Hematopoietic multipotent progenitor cell treated with erythropoietin and hydrocortisone succinate and interleukin-3 and kit ligand, for 6 days (in vitro differentiated cells): Measurements from ENCODE around the gene WDR93.
A peak's percentile ranks its signal among the peaks of the same experiment; 100 is the strongest.
"Not testable (repeated sequence)": the region's sequence is repeated elsewhere in the genome, so short reads cannot be mapped to it uniquely, and the experiment has no call there.

Experiments used
- DNase-seq: peaks from one replicate; pipeline ENCODE4 v3.0.0-alpha.2; 2015

WDR93 gene

DNA sequence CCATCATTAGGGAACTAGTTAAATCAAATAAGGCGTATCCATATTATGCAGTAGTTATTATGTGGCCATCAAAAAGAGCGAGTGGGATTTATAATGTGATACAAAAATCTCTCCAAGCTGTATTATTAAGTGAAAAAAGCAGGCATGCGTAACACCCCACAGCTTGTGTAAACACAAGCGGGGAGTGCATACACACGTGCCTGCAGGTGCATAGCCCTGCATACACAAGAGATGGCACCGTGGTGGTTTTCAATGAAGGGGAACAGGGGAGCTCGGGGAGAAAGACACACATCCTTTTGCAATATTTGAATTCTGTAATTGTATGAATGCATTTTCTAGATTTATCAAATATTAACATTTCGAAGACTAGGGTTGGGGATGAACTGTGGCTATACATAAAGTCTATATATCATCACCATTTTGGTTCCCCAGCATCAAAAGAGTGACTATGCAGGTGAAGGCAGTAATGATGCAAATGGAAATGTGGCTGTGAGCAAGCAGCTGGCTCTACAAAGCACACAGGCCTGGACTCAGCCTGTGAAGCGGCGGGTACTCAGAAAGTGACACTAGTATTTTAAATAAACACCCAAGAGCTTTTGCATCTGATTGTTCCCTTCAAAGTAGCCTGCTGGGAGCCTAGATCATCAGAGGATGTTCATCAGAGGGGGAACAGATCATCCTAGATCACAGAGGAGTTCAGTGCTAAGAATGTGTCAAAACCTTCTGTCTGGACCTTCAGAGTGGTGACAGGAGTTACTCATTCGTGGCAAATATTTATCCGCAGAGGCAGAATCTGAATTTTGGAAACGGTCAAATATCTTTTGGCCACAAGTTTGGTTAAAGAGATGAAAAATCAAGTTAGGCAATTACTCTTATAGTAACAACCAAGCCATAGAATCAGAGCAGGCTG lies 25.9 kb upstream of the WDR93 start:
- no peak for DNase-seq

DNA sequence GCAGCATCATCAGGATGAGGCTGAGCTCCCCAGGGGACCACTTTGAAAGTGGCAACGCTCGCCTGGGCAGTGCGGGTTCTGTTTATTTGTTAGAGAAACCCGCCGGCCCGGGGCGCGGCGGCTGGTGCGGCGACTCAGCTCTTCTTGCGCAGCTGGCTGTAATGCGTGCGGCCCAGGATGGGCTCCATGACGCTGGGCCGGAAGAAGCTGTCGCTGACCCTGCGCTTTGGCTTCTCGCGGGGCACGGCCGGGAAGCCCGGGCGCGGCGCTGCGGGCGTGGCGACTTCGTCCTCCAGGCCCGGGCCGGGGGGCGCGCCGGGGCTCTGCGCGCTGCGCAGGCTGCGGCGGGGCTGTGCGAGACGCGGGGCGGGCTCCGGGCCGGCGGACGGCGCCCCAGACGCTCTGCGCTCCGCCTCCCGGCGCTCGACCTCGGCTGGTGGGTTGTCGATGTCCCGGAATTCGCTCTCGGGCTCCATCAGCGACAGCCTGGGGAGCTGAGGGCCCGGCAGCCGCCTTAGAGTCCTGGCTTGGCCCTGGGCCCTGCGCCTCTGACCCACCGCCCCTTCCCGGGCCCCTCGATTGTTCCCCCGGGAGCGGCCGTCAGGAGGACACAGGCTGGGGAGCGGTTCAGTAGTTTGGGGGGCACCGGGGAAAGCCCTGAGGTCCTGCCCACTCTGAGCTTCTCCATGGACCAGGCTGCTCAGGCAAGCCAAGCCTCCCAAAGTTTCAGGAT lies 25.0 kb upstream of the WDR93 start:
- peak; percentile 50 for DNase-seq

DNA sequence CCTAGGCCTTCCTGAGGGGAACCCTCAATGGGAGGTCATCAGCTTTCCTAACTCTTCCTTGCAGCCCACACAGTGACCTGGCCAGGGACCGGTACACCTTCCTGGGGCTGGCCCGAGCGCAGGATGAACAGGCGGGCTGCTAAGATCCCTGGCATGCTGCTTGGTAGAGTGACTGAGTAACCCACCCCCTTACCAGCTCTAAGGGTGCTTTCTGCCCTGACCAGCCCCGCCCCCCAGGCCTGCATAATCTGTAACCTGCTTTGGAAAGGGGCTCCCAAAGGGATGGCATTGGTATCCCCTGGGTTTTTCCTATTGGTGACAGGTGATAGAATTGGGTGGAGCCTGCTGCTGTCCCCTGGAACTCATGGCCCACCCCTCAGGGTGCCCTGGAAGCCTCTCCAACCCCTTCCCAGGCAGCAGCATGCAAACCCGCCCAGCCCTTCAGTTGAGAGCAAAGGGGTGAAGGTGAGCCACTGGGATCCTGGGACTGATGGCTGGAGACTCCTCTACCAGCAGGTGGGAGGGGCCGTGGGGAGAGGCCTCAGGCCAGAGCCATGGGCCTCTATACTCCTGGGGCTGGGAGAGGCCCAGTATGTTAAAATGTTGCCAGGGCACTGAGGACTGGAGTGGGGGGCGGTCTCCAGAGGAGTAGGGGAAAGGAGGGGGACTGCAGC lies 24.3 kb upstream of the WDR93 start:
- DNase-seq: no peak

DNA sequence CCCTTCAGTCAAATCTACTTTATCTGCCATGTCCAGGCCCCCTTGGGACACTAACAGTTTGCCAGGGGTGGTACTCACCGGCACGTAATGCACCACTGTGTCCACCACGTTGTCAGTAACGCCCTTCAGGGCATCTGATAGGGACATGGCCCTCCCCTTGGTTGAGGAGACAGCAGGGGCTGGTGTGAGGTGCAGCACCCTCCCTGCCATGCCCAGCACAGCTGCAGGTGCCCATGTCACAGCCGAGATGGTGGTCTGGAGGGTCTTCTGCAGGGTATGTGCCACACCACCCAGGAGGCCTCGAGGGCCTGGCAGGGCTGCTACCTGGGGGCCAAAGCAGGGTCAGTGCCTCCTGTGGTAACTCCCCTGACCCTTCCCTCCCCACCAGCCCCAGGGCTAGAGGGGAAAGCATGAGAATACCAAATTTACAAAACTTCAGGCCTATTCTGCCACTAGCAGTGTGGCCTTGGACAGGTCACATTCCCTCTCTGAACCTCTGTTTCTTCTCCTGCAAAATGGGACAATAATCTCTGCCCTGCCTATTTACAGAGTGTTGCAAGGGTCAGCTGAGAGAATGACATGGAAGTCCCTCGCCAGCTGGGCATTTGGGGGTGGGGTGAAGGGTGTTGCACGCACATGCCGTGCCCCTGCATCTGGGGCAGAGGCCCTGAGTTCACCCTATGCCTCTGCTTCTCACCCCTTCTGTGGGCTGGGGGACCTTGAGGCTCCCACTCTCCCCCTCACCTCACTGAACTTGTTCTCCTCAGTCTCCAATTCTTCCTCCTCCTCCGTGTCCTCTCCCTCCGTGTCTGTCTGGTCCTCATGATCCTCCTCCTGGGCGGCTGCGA lies 23.5 kb upstream of the WDR93 start:
- peak; percentile 21 for DNase-seq

DNA sequence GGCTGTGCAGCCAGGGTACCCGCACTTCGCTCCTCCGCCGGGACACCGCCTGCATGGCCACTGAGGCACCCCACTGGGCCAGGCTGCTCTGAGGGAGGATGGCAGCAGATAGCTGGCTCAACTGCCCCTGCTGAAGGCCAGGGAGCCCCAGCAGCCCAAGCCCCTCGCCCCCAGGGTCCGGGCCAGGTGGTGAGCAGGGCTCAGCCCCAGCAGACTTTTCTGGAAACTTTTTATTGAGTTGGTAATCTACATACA lies 23.0 kb upstream of the WDR93 start:
- no peak for DNase-seq

DNA sequence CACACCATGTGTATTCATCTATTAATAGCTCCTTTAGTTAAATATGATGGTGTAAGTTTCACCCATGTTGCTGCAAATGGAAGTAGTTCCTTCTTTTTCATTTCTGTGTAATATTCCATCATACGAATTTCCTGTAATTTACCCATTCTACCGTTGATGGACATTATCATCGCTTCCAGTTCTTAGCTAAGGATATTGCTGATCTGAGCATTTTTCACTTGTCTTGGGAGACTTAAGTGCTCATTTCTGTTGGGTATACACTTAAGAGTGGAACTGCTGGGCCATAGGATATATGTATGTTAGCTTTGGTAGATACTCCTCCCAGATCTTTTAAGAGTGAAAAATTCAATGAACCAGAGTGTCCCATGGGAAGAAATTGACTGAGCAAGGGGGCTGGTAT lies 22.4 kb upstream of the WDR93 start:
- DNase-seq: no peak

DNA sequence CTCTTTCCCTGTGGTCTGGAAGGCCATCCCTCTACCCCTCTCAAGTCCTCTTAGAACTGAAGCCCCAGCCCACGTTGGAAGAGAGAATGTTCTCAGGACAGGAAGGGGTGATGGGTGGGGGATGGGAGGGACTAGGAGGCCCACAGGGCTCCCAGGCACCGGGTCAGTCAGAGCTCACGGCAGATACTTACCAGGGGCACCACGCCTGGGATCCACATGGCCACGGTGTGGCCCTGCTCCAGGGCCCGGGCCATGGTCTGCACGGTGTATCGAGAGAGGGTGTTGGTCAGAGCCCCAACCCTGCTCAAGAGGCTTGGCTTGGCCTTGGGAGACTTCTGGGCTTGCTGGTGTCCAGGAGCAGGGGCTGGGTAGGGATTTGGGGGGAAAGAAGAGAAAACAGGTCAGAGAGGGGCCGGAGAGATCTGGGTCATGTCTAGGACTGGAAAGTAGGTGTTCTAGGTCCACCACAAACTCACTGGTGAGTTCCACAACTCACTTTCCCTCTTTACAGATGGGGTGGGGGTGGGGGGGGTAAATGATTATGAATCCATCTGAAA lies 21.2 kb upstream of the WDR93 start:
- no peak for DNase-seq

DNA sequence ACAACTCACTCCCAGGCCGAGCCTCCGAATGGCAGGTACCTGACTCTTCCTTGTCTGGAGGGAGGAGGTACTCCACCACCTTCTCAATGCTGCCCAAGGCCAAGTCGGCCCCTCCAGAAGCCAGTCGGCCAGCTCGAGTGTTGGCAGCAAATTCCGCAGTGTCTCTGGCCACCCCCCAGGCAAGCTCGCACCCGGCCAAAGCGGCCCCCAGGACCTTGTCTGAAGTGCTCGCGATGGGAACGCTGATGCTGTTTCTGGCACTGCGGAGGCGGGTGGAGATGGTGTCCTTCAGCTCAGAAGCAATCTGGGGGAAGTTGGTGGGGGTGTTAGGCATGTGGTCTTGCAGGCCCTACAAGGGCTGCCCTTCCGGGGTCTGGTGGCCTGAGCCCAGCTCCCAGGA lies 20.7 kb upstream of the WDR93 start:
- DNase-seq: no peak

DNA sequence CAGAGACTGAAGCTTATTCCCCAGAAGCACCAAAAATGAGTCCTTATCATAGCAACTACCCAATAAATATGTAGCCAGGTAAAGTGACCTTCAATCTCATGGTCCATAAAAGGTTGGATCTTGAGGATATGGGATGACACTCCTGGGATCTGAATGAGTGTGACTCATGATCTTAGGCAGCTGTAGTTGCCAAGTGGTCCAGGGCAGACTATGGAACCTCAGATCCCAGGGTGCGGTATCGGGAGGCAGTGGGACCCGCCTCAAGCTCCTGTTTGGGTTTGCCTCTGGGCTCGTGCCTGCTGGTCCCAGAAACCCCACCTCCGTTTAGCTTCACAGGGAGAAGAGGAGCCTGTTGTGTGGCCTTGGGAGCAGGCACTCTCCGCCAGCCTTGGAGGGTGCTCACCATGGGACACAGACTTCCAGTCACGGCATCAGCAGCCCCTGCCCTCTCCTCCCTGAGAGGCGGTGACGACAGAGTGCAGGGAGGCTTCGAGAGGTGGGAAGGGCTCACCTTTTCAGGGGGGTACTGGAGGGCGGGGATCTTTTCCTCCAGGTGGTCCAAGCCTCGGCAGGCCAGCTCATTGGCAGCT lies 19.5 kb upstream of the WDR93 start:
- DNase-seq: no peak

DNA sequence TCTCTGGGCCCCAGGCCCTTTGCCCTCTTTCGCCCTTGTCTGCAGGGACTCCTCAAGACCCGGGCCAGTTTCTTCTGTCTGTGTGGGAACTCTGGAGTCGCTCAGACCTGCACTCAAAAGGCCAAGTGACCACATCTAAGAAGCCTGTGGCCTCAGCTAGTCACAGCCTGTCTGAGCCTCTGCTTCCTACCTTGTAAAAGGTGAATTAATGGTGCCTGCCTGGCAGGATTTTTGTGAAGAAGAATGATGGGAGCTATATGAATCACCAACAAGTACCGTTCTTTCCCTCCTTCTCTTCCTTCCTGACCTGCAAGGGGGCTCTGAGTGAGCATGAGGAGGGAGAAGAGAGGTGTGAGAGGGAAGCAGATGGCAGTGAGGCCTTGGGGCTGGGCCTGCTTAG lies 18.9 kb upstream of the WDR93 start:
- no peak for DNase-seq

DNA sequence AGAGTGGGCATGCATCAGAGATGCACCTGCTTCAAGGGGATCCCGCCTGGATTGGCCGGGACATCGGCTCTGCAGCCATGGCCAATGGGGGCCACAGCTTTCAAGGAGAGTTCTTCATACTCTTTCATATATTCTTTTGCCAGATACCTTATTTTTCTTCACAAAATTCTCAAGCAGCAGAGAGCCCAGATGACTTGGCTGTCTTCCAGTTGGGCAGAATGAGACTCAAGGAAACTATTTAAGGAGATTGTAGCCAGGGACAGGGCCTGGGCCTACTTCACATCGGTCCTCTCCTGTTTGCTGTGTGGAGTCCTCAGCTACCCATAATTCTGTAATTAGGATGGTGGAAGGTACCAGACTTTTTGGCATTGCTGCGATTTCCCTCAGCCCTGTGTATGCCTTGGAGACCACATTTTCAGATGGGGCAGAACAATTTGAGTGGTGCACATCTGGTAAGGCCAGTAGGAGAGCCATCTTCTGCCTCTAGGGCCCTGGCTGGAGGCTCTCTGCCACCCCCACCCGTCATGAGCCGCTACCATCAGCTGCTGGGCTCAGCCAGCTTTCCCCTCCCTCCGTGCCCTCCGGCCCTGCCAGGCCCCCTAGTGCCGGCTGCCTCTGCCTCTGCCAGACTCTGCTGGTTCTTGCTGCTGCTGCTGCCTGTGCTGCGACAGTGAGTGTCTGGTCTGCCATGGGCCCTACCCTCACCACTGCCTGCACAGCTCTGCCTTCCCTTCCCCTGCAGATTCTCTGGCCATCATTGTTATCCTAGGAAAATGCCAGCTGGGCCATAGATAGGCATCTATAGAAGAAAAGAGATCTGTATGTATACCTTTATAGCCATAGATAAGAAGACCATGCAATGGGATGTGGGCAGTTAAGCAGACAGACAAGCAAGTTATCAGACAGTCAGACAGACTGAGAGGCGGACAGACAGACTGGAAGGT lies 18.1 kb upstream of the WDR93 start:
- no peak for DNase-seq

DNA sequence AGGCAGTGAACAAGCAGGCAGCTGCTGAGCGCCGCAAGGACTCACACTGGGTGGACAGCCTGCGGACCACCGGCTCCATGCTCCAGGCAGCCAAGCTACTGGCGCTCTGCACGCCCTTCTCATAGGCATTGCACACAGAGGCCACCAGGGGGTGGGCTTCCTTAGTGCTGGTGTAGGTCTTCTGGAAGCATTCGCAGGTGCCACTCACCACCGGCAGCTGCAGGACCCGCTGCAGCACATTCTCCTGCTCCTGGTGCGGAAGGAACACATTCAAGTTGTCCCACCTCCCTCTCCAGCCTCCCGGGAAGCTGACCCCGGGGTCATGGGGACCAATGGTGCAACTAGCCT lies 17.5 kb upstream of the WDR93 start:
- peak; percentile 78 for DNase-seq

DNA sequence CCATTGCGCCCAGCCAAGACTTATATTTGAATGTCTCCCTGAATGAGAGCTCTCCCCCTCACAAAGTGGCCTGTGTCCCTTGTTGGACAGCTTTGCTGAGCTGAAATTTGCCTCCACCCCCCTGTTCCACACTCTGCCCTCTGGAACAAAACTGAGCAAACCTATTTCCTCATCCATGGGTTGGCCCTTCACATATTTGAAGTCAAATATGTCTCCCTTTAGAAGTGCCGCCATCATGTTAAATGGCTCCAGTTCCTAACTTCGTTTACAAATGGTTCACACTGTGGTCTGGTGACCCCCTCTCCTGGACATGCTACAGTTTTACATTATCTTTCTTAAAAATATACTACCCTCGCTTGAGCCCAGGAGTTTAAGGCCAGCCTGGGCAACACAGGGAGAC lies 16.1 kb upstream of the WDR93 start:
- DNase-seq: no peak

DNA sequence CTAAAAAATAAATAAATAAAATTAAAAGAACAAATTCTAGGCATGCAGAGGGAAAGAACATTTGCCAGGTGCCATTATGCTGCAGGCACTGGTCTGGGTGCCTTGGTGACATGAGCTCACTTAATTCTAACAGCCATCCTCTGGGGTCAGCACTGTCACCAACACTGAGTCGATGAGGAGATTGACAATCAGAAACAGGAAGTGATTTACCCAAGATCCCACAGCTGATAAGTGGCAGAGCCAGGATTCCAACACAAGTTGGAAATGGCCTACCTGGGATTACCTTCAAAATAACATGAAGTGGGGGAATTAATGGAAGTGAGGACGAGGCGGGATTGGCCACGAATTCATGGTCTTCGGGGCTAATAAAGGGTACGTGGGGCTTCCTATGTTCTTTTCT lies 15.0 kb upstream of the WDR93 start:
- DNase-seq: no peak

DNA sequence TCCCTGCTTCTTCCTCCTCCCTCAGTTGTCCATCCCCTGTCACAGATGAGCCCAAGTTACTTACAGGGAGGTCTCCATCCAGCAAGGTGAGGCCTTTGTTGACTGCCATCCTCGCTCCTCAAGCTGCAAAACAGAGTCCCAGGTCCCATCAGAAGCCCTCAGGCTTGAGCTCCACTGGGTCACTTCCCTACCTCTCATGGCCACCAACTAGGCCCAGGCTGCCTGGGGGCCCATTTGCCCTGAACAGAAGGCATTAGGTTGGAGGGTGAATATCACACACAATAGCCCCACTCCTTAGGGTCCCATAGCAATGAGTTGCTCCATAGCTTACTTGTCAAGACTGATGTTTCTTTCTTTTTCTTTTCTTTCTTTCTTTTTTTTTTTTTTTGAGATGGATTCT lies 13.2 kb upstream of the WDR93 start:
- no peak for DNase-seq

DNA sequence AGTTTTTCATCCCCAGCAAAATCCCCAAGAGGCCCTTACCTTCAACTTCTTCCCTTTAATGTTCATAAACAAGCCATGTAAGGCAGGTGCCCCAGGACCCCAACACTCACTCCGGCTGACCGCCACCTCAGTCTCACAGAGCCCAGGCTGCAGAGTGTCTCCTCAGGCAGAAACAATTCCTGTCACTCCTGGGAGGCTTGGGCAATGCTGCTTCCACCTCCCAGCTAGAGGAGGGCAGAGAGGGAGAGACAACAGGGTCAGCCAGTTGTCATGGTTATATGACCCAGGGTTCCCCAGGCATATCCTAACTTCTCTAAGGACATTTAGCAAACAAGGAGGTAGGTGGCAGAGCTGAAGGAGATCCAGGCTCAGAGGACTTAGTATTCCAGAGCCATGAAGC lies 11.4 kb upstream of the WDR93 start, which contains the start of gene PLIN1:
TSS of gene PLIN1 (minus strand) at position 156 of the 400 bp plus-strand sequence. CDS start 1,878 bp downstream, outside the sequence.
- no peak for DNase-seq

DNA sequence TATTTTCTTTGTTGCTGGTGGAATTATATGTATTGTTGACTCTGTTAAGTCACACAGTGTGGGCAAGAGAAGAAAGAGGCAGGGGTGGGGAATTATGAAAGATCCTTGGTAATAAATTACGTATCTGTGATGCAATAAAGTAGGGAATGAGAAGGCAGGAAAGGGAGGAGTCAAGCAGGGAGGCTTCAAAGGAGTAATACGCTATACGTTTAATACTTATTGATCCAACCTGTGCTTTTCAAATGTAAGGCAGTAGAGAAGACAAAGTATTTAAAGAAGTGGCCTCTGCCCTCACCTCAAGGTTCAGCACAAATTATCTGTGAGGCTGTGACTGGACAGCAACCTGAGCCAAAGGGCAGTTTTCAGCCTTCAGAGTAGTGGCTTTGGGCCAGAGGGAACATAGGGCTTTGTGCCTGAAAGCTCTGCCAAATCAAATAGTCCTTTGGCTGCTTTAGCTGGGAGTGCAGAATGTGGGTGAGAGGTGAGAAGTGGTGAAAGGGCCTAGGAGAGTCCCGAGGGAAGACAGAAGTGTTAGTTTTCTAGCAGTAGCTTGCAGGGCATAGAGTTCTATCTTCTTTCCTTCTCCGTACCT lies 10.2 kb upstream of the WDR93 start:
- DNase-seq: no peak

DNA sequence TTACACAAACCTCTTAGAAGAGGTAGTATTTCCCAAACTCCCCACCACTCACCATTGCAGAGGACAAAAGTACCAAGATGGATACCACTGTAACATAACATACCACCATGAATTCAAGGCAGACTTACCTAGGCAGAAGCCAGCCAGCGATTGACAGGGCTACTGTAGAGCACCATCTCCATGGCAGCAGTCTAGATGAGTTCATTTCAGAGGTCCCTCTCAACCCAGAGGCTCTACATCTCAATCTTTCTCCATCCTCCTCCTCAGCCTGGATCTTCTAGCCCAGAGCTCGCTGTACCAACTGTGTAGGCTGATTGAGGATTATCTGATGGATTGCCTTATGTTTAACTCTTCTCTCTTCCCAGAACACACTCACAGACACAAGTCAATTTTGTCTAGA lies 9.5 kb upstream of the WDR93 start:
- no peak for DNase-seq

DNA sequence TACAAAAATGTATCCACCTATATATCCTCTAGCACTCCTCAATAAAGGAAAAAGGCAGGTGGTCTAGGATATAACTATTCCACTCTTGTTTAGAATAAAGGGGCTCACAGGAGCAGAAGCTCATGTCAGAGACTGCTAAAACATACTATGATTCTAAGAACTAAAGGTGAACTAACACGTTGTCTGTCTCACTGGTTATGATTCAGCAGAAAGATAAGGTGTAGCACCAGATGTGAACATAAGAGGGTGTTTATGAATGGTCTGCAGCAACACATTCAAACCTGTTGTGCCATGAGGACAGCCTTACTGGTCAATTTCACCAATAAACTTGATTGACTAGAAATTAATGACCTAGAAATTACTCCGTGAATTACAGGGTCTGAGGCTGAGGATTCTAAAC lies 4.6 kb upstream of the WDR93 start:
- no peak for DNase-seq

DNA sequence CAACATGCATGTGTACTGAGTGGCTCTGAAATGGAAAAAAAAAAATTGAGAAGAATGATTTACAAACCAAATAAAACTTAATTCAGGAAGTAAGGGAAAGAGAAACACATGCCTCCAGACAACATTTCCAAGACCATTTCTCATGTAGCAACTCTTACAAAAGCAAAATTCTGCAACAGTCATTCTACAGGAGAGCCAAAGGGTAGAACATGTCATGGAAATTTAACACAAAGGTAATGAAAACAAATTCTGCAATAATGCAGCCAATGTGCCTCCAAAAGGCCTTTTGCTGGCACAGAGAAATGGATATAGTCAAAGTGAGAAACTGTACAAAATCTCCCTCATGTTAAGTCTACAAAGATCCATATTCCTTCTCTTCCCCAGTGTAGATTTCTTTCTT lies 4.1 kb upstream of the WDR93 start:
- DNase-seq: no peak

DNA sequence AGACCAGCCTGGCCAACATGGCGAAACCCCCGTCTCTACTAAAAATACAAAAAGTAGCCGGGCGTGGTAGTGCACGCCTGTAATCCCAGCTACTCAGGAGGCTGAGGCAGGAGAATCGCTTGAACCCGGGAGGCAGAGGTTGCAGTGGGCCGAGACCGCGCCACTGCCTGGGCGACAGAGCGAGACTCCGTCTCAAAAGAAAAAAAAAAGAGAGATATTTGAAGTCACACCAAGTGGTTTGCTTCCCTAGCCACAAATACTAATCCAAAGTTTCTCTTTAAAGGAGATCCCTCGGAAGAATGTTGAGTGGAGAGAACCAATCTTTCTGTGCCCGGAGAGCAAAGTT lies 708 bp upstream of the WDR93 start:
- DNase-seq: not testable (repeated sequence)
